Activated CD8-positive, alpha-beta memory T cell treated with anti-CD3 and anti-CD28 coated beads for 1 hour (primary cell): ENCODE measurements around the gene CACNG5.

Experiments
- DNase-seq, 2 donors: peaks; one replicate each; pipeline ENCODE4 v3.0.0-alpha.2; 2020; ENCODE audit warnings: low read depth in 1 of 2; ENCODE audit errors: extremely low read depth in 1 of 2

CACNG5 gene

DNA sequence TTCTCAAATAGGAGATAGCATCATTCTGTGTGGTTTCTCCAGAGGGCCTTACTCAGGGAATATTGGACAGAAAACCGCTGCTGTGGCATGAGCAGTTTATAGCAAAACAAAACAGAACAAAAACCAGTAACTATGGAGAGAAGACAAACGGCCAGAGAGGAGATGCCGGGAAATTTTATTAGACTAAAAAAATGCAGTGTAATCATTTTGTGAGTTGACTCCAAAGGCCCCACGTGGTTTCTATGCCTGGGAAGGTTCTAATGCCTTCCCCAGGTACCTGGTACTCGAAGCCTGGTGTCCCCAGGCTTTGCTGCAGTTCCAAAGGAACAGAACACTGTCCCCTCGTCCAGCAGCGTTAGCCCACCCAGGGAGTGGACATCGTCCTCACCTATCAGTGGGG, 12.9 kb upstream of the CACNG5 start:
- no peak for DNase-seq

- DNase-seq: no peak
Observed at GRCh38 chr17:66826856-66827255, 8.1 kb upstream of the CACNG5 start.

DNA sequence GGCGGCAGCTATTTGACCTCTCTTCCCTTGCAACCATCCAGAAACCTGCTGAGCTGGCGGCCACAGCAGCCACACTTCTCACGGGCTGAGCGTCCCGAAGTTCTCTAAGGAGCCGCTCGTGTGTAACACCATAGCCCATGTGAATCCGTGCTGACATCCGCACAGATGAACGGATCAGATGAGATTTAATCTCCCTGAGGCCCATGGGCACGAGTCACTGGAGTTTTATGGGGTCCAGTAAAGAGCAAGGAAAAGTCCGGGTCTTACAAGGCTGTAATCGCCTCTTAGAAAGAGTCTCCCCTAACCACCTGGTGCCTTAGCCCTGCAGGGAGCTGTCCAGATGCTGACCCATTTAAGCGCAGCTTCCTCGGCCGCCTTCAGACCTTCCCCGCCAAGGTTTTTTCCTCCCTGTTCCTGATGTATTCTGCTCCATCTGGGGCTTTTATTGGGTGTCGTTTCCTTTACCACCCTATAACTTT, 5.5 kb upstream of the CACNG5 start:
- no peak for DNase-seq

DNA sequence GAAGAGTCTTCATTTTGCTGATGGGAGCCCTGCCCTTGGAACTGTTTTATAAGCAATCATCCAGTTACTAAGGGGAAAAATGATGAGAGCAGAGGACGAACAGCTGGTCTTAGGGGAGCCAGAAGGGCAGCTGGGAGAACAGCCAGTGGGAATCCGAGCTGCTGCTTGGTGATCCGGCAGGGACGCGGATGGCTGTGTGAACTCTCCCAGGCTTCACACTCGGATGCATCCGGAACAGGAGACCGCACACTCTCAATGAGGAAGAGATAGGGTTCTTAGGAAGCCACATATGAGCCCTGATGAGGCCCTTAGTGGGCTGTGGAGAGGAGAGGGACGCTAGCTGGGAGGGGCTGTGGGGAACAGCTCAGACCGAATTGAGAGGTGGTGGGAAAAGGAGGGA, 5.0 kb upstream of the CACNG5 start:
- no peak for DNase-seq

- no peak for DNase-seq
Observed at GRCh38 chr17:66830451-66830850, 4.5 kb upstream of the CACNG5 start.

DNA sequence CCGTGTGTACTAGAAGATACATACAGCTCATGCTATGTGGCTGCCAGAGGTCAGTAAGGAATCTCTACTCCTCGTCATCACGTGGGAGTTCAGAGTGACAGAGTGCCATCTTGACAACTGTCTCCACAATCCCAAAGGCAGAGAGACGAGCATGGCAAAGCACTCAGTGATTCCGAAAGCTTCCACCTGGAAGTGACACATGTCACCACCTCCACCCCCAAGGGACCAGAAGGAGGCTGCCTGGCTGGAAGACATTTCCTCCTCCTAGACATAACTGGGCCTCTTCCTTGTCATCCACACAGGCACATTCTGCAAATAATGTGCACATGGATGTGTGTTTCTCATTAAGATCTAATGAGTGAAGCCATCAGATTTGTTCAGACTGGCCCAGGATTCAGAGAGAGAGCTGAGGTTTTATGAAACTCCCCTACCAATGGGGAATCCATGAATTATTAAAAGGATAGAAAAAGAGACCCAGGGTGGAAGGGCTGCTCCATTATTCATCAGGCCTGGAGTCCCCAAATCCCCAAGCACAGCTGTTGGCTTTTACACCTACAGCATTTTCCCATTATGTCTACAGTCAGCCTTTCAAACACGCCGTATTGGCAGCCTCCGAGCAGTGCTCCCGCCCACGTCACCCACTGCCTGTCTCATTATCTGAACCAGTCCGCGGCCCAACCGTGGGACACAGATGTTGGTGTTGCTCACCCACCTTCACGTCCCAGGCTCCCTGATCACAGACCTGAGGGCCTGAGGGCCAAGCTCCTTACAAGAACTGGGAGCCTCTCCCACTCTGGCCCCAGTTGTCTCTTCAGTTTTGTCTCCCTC, 3.3 kb upstream of the CACNG5 start:
- no peak for DNase-seq

DNA sequence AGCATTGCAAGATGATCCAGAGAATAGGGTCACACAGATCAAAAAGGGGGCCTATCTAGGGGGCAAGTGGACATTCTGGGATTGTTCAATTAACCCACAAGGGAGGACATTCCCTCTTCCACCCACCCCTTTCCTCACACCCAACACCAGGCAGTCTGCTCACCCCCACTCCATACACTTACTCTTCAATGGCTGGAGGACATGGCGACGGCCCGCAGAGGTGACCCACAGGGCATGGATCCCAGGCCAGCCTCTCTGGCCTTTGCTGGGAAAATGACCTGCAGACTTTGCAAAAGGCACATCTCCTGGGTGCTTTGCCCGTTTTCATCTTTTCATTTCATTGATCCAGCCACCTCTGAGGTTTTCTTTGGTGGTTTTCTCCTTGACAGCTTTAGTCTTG, 1.7 kb upstream of the CACNG5 start:
- DNase-seq: no peak

DNA sequence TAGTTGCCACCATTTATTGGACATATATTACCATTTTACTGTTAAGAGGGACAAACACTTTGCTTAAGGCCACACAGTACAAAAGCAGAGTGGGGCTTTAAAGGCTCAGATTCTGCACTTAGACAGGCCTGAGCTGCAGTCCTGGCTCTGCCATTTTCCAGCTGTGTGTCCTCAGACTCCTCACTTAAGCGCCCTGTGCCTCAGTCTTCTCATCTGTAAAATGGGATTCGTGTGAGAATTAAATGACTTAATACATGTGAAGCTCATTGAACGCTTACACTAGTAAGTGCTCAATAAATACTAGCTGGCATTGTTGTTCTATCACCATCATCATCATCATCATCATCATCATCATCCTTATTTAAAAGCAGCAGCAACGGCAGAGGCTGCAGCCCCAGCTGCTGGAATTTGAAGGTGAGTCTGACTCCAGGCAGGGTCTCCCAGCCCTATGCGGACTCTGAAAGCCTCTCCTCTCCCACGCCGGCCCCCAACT, 445 bp upstream of the CACNG5 start:
- DNase-seq: no peak

DNA sequence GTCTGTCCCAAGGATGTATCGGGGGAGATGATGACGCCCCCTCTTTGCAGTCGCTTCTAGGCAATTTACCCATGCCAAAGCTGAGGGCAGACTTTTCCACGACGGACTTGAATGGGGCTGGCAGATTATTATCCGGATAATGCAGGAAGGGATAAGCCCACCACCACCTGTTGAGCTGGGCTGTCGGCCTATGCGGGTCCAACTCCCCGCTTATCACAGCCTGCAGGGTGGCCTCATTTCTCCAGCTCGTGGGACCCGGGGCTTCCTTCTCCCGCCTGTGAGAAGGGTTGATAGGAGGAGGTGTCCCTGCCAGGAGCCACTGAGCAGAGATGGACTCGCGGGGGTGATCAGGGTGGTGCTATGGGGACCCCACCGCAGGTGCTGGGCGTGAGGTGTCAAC, 559 bp downstream of the CACNG5 start:
- no peak for DNase-seq

GRCh38 chr17:66836063-66837005, 1.4 kb downstream of the CACNG5 start:
- DNase-seq: no peak

DNA sequence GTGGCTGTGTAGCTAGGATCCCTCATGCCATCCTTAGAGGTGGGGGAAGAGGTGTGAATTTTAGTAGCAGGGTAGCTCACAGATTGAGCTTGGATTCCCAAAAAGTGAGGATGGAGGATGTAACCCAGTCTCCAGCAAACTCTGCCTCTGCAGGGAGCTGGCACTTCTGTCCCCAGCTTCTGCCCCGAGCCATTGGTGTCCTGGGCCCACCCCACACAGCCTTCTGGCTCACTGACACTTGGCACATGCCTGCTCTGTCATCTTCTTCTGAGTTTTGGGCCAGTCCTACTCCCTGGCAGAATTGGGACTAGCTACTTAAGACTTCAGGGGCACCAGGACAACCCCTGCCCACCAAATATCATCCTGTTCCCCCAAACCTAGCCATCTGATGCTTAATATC, 2.3 kb downstream of the CACNG5 start:
- no peak for DNase-seq

DNA sequence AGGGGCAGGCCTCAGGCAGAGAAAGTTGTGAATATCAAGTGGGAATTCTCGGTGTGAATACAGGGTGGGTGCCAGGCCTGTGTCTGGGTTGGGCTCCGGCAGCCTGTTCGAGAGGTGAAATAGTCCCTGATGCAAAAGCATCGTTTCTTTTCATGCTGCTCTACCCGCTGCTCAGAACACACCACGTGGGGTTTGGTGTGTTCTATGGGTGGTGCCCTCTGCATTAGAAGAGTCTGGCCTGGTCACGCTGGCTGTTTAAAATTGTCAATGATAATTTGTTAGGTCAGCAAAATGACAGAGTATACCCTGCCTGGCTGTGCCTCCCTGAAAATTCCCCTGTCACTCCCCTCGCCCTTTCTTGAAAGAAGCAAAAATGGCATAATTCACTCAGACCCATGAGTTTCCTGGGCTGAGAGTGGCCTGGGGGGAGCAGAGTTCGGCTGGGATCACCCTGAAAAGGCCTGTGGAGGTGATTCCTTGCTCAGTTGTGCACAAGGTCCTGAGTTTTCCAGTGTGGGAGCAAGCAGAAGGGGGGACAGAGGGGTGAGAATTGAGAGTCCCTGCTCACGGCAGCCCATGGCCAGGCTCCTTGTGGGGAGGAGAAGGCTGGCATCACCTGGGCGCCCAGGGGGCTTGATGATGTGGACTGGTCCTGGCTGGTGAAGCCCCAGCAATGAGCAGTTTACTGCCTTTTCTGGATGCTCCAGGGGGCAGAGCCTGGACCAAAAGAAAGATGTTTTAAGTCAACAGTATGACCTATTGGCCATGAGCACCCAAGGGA, 3.2 kb downstream of the CACNG5 start:
- no peak for DNase-seq

- DNase-seq: no peak
Observed at GRCh38 chr17:66839616-66840015, 4.7 kb downstream of the CACNG5 start.

GRCh38 chr17:66840061-66840460, 5.1 kb downstream of the CACNG5 start:
- no peak for DNase-seq

DNA sequence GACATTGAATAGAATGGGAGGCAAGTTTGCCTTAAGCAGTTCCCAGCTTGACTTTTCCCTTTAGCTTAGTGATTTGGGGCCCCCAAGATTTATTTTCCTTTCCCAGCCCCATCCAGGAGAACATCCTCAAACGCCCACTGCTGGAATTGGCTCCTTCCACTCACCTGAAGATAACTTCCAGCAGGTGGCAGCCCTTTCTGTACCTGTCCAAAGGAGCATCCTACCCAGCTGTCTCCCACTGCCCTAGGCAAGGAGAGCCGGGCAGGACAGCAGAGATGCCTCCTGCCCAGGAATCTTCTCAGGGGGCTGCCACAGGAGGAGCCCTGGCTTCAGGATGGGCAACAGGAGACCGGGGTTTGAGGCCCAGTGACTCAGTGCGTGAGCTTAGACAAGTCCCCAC, 6.4 kb downstream of the CACNG5 start:
- no peak for DNase-seq

DNA sequence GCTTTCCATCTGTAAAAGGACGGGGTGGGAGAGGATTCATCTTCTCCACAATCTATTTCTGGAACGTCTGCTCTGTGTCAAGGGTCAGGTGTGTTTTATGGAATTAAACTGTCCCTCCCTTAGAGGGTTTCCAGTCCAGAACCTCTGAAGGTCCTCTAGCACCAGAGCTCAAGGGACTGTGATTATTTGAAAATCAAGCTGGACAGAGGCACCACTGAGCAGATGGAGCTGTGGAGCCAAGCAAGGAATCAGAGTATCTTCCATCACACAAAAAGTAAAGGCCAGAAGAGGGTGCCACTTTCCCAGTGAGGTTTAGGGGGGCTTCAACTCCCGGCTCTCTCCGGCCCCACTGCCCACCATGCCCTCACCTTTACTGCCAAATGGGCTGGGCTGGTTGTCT, 6.8 kb downstream of the CACNG5 start:
- DNase-seq: no peak

- no peak for DNase-seq
Observed at GRCh38 chr17:66842505-66842904, 7.6 kb downstream of the CACNG5 start.

- DNase-seq: no peak
Observed at GRCh38 chr17:66842959-66843358, 8.0 kb downstream of the CACNG5 start.

- DNase-seq: no peak
Observed at GRCh38 chr17:66843627-66844026, 8.7 kb downstream of the CACNG5 start.

DNA sequence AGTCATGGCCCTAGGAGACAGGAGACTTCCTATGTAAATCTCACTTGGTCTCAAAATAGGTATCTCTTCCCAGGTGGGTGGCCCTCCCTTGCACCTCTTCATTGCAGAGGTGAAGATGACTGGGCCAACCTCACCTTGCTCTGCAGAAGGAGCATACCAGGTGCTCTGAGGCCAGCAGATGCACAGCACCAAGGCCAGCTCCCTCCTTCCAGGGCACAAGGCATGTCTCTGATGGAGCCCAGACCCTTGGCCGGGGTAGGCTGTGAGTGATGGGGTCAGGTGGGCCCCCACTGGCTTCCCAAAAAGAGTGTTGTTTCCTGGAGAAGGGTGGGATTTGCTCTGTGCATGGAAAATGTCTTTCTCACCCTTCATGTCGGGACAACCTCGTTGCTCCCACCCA, 12.8 kb downstream of the CACNG5 start:
- no peak for DNase-seq

GRCh38 chr17:66848496-66848895, 13.6 kb downstream of the CACNG5 start:
- DNase-seq: no peak
